ENCODE results near the gene AGPAT1. TPM values are rescaled to one million over a fixed set of nuclear protein-coding genes. Genes with fewer than 3 reads are reported as not detected.

The AGPAT1 gene
- total and polyA plus RNA-seq, 2 of the 13 experiments (the other 11 are each of a cell fraction or from before 2014, with no cell fraction given) = 51.3 to 139 TPM

DNA sequence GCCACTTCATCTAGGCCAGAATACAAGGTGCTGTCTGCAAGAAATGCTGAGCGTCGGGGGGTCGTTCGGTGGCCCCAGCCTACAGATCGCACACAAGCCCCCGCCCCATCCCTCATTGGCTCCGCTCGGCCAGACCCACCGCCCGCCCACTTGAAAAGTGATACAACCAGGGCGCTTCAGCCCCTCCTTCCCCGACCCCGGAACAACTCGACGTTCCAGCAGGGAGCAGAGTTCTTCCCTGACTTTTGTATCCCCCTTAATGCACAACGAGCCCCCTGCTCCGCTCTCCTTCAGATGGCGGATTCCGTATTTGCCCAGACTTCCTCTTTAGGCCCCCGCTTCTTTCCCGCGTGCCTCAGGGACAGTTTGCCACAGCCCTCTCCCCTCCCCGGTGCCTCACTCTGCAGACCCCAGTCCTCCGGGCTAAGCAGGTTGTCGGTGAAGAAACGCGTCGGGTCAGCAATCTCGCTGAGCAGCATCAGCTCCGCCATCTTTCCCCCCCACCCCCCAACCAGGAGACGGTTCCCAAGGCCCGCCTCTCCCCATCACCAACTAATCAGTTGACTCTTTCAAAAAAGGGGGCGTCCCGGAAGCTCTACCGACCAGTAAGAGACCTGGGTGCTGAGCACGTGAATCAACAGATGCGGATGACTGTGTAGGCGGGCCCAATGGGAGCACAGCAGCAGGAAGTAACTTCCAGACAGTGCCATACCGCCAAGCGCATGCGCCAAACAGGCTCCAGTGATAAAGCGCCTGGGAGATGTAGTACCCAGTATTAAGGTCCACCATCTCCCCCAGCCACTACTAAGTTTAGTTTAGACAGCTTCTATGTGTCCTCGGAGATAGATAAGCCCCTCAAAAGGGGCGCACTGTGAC is 47.9 kb downstream of the AGPAT1 start, which contains the start of gene ATF6B (continued):
- TF ChIP-seq DBP (CRISPR knock-in tag; IDR thresholded peaks at IDR 0.05; ENCODE audit: not compliant biosample characterization) (peak; percentile 7), MLXIP (CRISPR knock-in tag; IDR thresholded peaks at IDR 0.05; ENCODE audit: borderline replicate concordance) (no peak), HOXA5 (CRISPR knock-in tag; IDR thresholded peaks at IDR 0.05) (no peak), SUZ12 (IDR thresholded peaks at IDR 0.05; ENCODE audit: low read depth, low read length) (peak; percentile 32; the same call in 1 of the 2 replicates), MTF1 (CRISPR knock-in tag; IDR thresholded peaks at IDR 0.05) (no peak), WIZ (CRISPR knock-in tag; IDR thresholded peaks at IDR 0.05) (no peak), MYC (CRISPR knock-in tag; IDR thresholded peaks at IDR 0.05; ENCODE audit: borderline replicate concordance) (no peak; the same call in 1 of the 2 replicates), ZNF883 (CRISPR knock-in tag; IDR thresholded peaks at IDR 0.05; ENCODE audit: not compliant biosample characterization) (no peak), IRX3 (CRISPR knock-in tag; IDR thresholded peaks at IDR 0.05; ENCODE audit: borderline replicate concordance, low read depth) (no peak), IRF2 (CRISPR knock-in tag; IDR thresholded peaks at IDR 0.05) (no peak; the same call in 1 of the 2 replicates), RXRB (CRISPR knock-in tag; IDR thresholded peaks at IDR 0.05; ENCODE audit: borderline replicate concordance) (0 out of 2 replicates have a peak, but pooled peaks have one; percentile 9), IKZF4 (CRISPR knock-in tag; IDR thresholded peaks at IDR 0.05; ENCODE audit: borderline replicate concordance, low read depth, not compliant biosample characterization) (no peak), ZFP62 (CRISPR knock-in tag; IDR thresholded peaks at IDR 0.05) (no peak), PITX1 (CRISPR knock-in tag; IDR thresholded peaks at IDR 0.05) (peak; percentile 36; the same call in 1 of the 2 replicates), PLSCR1 (CRISPR knock-in tag; IDR thresholded peaks at IDR 0.05; ENCODE audit: borderline replicate concordance) (no peak), HOXD1 (CRISPR knock-in tag; IDR thresholded peaks at IDR 0.05) (no peak), PHF20 (CRISPR knock-in tag; IDR thresholded peaks at IDR 0.05) (peak; percentile 69), ZNF768 (CRISPR knock-in tag; IDR thresholded peaks at IDR 0.05) (no peak), CBX5 (CRISPR knock-in tag; IDR thresholded peaks at IDR 0.05; ENCODE audit: borderline replicate concordance) (no peak; the same call in 1 of the 2 replicates), ZNF354B (CRISPR knock-in tag; IDR thresholded peaks at IDR 0.05) (no peak), ZNF607 (CRISPR knock-in tag; IDR thresholded peaks at IDR 0.05; ENCODE audit: borderline replicate concordance) (no peak), ZSCAN12 (CRISPR knock-in tag; IDR thresholded peaks at IDR 0.05) (no peak), TFE3 (CRISPR knock-in tag; IDR thresholded peaks at IDR 0.05) (no peak; the same call in 1 of the 2 replicates)
